Activated CD8-positive, alpha-beta memory T cell treated with anti-CD3 and anti-CD28 coated beads for 24 hours (primary cell): ENCODE measurements around the gene SSRP1.
A peak's percentile ranks its signal among the peaks of the same experiment; 100 is the strongest.

ENCODE experiments used
- DNase-seq: peaks from one replicate; pipeline ENCODE4 v3.0.0-alpha.2; 2020

Gene SSRP1

DNA sequence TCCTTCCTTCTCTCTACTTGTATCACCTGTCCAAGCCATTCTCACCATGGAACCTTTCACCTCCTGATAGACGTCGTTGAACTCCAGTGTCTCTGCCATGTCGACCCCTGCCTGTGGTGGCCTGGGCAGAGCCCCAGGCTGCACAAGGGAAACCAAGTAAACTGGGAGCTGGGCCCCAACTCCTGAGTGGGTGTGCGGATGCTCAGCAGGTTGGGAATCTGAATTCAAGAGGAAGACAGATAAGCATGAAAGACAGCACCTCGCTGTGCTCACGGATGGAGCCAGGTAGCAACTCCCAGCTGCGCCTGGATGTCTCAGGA is 709 bp downstream of the SSRP1 start:
- no peak for DNase-seq

DNA sequence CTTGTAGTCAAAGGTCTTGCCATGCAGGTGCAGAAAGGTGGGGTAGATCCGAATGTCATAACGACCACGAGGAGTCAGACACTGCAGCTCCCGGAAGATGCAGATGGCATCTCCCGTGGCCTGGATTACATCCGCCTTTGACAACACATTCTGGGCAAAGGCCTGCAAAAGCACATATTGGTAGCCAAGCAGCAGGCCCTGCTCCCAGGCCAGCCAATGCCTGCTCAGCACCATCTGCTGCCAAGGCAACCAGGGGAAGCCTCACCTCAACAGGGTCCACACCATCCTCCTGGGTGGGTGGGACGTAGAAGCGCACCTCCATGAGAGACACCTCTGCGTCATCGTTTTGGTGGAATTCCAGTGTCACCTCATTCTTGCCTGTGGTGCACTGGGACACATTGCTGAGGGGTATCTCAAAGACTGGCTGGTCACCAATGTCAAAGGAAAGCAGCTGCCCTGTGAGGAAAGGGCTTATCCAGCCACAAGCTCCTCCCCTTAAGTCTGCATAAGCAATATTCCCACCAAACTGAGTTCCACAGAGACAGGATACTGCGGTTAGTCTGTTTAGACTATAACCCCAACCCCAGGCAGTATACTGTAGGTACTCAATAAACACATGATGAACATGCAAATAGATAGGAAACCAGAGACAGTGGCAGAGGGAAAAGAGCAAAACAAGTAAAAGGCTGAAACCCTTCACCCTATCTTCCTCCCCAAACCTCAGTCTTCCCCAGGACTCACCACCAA is 2.8 kb downstream of the SSRP1 start:
- no peak for DNase-seq

DNA sequence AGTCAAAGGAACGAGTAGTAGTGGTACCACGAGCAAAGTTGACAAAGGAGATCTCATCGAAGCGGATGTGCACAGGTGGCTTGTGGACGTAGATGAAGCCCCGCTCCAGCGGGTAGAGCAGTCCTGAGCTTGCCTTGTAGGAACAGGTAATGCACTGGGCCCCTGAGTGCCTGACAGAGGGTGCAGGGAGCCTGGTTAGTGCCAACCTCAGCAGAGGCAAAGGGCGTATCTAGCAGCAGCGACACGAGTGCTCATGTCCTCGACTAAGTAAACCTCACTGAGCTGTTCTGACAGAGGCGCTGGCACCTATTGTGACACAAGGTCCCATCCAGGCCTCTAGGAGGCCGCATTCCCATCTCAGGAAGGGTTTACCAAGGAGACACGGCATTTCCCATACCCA is 4.0 kb downstream of the SSRP1 start:
- no peak for DNase-seq

DNA sequence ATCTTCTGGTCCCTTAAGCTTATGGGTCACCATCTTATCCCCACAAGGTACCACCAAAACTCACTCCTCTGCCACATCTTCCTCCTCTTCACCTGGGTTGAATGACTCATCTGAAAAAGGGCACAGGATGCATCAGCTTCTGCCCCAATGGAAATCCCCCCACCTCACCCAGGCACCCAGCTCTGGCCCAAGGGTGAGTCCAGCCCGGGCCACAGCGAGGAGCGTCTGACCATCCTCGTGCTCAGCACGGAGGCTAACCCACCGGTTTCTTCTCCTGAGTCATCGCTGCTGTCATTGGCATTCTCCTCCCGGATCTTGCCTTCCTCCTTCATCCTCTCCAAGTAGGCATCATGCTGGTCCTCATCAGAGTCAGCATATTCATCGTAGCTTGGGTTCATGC is 5.7 kb downstream of the SSRP1 start:
- no peak for DNase-seq

DNA sequence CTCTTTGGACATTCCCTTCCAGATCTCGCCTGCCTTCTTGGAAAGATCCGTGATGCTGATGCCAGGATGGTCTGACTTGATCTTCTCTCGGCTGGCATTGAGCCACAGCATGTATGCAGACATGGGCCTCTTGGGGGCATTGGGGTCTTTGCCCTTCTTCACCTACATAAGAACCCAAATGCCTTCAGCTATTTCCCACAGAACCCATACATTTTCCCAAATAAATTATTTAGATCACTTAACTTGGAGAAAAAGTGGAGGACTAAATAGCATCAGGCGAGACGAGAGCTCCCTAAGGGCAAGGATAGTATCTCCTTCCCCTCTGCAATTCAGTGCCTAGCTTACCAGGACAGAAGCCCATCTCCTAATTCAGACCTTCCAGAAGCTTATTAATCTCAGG is 8.0 kb downstream of the SSRP1 start:
- no peak for DNase-seq

DNA sequence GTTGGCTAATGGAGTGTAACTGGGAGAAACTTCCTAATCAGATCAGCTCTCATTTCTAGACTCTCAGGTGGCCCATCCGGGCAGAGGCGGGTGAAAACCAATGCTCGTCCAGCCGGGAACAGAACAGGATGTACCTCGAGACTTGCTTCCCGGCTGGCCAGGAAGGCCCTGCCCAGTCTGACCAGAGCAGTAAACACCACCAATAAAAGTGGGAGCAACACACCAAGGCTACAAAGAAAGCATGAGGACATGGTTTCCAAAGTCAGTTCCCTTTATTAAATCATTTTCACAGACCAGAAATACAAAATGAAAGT is 10.0 kb downstream of the SSRP1 start:
- DNase-seq: no peak

DNA sequence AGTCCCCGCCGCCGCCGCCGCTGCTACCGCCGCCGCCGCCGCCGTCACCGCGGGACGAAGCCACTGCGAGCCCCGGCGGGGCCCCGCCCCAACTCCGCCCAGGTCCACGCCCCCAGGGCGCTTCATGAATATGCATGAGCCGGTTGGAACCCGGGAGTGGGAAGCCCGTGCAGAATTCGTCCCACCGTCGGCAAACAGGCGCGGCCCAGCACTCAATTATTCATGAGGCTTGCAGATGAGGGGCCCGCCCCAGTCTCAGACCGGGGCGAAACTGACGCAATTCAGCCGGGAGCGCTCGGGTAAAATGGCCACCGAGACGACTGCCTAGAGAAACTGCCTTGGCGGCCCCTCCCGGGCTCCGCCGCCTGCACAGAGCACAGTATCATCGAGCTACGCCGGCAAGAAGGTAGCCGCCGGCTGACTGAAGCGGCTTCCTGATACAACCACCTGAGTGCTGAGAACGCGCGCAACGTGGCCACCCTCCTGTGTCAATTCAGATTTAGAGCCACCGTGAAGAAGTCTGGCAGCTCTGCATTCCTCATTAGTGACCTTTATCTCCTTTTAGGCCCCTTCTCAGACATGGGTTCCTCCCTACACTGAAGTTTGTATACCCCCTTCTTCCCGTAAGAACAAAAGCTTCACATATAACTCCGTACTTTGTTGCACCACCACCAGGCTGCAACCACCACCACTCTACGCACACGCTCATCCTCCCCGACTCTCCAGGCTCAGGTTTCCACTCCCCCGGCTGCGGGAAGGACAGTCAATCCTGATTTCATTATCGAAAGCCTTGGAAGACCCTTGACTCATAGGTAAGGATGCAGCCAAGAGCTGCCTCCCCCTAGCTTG is 10.6 kb downstream of the SSRP1 start, which contains the start of gene TNKS1BP1:
TNKS1BP1 (minus strand) TSS at position 67 of the 849 bp plus-strand sequence. CDS start 3,067 bp downstream, outside the sequence.
- DNase-seq: peak; percentile 98

DNA sequence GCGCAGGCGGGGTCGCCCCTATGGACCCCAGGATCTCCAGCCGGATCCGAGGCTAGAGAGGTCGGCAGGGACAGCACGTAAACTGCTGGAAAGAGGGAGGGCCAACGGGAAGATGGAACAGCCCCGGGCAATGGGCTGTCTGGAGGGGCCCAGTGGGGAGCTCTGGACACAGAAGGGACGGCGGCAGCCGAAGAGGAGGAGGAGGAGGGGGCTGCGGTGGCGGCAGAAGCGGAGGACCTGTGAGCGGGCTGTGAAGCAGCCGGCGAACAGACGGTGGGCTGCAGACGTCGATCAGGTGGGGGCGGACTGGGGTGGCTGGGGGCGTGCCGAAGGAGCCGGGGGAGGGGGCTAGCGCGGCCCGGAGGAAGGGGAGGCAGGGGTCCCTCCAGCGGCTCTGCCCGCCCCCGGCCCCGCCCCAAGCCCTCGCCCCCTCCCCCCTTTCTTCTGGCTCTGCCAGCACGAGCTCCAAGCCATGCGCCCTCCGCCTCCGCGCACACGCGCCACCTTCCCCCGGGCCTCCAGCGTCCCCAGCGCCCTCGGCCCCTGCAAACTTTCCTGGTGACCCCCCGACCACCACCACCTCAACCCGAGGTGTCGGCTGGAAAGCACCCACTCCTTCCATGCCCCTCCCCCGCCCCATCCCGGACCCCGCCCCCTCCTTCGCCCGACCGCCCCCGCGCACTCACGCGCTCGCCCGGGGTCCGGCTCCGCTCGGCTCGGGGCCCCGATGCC is 11.4 kb downstream of the SSRP1 start:
- peak; percentile 69 for DNase-seq

DNA sequence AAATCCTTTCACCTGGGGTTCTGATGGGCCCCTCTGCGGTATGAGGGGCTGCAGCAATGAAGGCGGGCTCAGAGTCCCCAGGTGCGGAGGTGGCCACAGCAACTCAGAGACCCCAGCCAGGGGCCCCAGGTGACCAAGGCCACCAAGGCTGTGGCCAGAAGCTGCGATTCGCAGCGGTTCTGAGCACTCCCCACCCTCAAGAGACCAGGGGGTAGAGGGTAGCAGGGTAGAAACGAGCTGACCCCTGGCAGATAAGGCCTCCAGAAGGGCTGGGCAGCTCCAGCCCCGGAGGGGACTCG is 11.9 kb downstream of the SSRP1 start:
- no peak for DNase-seq

DNA sequence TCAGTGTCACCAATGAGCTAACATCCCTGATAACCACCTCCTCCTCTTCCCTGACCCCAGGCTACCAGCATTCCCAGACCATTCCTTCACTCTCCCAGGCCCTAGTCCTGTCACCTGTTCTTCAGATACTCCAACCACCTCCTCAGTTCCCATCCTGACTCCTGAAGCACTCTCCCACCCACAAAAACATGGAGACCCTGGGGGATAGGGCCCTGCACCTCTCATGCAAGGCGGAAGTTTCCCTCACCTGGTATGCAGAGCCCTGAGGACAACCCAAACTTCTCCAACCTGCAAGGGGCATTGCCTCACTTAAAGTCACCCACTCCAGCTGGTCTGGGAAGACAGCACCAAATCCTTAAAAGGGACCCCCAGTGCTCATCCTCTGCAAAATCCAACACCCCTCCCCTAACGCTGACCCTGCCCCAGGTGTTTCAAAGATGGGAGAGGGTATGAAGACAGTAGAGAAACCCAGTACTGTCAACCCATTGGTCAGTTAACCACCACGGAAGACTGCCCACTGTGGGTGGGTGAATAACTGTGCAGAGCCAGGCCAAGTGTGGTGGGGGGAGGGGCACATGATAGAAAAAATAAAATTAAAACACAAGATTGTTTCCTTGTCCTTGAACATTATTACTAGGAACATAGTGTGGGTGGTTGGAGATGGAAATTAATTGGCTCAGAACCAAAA is 12.4 kb downstream of the SSRP1 start:
- DNase-seq: no peak

DNA sequence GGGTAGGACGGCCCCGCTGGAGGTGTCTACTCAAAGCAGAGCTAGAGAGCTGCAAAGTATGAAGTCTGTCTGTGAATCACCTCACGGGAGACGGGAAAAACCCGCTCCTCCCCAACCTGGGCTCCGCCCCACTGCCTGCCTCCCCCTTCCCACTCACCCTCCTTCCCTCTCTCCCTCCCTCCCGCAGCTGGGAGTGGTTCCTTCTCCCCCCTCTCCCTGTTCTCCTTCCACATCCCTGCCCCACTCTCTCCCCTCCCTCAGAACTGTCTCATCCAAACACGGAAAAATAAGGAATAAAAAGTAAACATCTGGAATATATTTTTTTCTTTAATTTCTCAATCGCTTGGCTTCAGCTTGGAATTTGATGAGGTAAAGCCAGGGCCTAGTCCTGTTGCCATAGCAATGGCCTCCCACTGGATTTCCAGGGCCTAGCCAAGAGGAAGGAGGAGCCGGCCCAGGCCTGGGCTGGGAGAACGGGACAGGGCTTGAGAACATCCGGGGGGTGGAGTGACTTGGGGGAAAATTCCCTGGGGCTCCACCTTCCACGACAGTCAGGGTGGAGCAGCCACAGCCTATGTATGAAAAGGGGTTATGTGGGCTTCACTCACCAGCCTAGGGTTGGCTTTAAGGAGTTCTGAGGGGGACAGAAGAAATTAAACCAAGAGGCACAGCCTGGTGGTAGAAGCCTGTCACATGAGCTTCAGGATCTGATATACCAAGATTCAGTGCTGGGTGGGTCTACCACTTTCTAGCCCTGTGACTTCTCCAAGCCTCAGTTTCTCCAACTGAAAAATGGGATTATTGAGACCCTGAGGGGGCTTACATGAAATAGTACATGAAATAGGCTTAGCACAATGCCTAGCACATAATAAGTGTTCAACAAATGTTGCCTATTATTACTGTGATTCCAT is 13.2 kb downstream of the SSRP1 start:
- DNase-seq: no peak

DNA sequence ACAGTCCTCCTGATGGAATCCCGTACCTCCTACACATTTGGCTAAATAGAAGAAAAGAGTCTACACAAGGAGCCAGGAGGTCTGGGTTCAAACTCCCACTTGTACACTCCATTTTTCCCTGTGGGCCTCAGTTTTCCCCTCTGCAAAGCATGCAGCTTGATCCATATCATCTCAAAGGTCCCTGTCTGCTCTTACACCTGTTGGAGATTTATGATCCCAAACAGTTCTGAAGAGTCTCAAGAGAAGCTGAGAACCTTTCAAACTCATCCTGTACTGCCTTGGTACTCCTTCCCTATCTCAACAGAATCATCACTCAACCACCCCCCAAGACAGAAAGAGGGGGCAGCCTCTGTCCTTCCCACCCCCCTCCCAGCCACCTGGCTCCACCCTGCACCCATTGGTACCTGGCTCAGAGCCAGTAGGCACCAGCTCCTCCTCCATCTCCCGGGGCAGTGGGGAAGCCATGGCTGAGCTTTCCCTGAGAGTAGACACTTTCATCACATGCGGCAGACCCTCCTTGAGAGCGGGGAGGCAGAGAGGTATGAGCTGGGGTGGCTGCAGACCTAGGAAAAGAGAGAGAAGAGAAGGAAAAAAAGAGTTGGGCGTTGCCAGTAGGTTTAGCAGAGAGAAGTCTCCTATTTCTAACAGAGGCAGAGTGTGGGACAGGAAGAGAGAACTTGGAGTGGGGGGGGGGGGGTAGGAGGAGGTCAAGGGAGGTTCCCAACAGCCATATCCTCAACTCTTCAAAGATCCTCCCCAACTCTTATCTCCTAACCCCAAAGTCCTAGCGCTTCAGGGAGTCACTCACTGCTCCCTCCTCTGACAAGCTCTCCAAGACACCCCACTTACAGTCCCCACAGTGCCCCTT is 14.1 kb downstream of the SSRP1 start:
- no peak for DNase-seq

DNA sequence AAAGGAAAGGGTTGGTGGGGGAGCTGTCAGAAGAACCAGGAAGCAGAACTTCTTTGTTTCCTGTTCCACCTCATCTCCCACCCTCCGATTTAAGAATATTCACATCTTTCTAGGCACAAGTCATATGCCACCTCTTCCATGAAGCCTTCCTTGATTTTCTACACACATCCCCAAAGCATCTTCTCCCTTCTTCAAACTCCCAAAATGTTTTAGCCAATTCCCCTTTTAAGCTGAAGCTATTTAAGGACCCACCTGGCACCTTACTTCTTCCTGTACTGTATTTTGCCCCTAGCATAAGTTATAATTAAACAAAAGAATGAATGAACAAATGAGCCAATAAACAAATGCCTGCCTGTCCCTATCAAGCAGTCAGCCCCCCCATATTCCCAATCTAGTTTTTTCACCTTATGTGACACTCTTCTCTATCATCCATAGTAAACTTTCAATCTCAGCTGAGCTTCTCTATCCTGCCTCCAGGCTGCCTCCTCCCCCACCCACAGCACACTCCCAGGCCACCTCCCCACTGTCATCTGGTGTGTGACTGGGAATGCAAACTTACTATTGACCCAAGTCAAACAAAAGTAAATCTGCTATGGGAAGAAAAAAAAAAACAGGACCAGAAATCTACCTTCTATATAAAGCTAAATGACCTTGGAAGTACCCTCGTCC is 14.8 kb downstream of the SSRP1 start:
- DNase-seq: no peak

DNA sequence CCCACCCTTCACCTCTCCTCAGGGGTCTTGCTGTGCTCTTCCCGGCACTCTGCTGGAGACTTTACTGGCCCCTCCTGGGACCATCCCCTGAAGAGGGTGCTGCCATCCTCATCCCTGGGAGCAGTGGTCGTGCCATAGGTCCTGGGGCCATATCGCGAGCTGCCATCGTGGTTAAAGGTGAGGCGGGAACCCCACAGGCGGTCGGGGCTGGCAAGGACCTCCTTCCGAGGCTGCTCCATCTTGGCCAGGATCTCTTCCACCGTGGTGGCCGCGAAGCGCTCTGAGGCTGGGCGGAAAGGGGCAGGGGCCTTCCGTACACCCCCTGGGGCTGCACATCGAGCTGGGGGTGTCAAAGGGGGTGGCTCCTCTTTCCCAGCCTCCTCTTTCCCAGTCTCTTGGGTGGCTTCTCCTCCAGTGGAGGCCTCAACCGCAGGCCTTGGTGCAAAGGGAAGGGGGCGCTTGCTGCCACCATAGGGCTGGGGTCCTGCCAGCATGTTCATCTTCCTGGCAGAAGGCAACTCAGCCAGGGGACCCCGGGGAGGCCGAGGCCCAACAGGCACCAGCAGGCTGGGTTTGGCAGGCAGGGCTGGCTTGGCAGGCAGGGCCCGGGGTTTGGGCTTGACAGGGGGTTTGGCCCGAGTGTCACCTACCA is 15.5 kb downstream of the SSRP1 start:
- DNase-seq: no peak

DNA sequence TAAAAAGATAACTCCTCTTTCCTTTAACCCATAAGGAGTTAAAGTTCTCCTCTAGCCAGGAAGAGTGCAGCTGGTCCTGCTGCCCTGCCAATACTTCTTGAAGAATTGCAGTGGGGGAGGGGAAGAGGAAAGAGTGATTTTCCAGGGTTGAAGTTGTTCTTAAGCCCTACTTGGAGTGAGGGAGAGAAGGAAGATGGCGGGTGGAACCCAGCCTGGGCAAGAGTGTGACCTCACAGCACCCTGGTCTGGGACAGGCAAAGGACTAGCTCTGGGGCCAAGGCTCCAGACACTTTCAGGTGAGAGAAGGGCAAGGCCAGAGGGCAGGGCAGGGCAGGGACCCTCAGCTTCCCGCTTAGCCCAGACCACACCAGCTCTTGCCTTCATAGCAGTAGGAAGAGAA is 17.5 kb downstream of the SSRP1 start:
- no peak for DNase-seq

DNA sequence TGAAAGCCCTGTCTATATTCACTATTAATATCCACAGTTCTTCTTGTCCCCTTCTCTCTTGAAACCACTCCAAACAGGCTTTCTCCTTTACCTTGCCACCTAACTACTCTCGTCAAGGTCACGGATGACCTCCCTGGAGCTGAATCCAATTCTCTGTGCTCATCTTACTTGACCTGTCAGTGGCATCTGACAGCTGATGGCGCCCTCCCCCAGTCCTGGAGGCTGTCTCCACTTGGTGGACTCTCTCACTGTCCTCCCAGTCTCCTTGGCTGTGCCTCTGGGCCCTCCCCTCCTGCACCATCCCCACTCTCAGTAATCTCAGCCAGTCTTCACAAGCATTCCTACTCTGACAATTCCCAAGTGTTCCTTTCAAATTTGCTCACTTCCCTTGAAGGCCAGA is 19.7 kb downstream of the SSRP1 start:
- no peak for DNase-seq

DNA sequence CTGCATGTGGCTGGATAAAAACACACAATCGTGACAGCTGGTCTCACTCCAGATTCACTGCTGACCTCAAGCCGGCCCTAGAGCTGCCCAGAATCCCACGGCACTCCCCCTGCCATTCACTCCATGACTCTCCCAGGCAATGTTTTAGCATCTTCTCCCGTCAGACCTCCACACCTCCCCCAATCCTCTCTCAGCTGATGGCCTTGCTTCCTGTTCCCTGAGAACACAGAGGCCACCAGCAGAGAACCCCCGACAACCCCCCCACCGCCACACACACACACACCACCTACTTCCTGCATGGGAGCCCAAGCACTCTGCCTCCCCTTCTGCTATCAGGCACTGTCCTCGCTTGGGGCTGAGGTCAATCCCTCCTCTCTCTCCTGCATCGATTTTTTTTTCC is 20.2 kb downstream of the SSRP1 start:
- no peak for DNase-seq

DNA sequence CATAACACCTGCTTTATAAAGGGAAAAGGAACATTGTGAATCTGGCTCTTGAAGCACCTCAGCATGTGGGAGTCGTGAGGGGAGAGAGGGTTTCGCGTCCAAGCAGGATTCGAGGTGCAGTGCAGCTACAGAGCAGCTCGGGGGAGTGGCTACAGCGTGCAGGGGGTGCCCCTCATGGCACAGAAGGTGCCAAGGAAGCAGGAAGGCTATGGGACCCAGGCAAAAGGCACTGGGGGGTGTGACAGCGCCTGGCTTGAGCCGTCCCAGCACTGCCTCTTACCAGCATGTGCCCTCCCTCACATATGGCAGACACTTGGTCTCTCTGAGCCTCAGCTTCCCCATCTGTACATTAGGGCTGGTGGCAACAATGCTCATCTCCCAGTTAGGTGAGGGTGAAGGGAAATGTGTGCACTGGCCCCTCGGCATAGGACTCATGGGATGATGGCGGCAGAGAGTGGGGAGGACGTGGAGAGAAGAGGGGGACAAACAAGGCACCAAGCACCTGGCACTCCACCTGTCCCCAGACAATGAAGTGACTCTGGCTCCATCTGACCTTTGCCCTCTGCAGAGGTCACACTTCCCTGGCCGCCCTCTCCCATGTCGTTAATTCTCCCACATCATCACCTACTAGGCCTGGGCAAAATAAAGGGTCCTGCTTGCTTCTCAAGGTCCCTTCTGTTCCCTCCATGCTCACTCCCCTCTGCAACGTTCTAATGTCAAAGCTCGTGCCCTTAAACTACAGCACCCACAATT is 21.3 kb downstream of the SSRP1 start:
- no peak for DNase-seq

DNA sequence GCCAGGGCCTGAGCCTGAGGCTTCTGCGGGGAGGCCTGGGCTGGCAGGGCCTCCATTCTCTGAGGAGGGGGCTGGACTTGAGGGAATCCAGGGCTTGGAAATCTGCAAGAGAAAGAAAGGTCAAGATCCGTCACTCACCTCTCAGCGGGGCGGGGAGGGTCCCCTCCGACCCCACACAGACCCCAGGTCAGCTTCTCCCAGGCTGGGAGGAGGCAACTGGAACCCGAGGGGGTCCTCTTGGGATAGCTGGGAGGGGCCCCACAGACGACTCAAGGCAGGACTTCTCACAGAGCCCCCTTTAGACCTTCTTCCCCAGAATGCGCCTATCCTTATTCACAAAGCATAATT is 21.9 kb downstream of the SSRP1 start:
- DNase-seq: no peak
